Hindlimb muscle (tissue), 1 donor: Measurements from ENCODE around the gene TUBGCP2. TPM values are rescaled to one million over a fixed set of nuclear protein-coding genes. Genes with fewer than 3 reads are reported as not detected.

Source experiments
- DNase-seq: peaks from one replicate; pipeline ENCODE4 v3.0.0-alpha.2; 2013
- polyA plus RNA-seq: library from polyadenylated mRNA; unstranded; fragments of 120-200 nt; gene quantifications from one replicate; pipeline ENCODE4 v1.2.1, GENCODE V29; 2013; ENCODE audit not compliant: insufficient read length

The TUBGCP2 gene
- polyA plus RNA-seq, 1 donor, result 50.3 TPM

GRCh38 chr10:133339708-133340380, 31.2 kb upstream of the TUBGCP2 start:
- no peak for DNase-seq

GRCh38 chr10:133338080-133339071, 29.7 kb upstream of the TUBGCP2 start:
- DNase-seq, result no peak

- no peak for DNase-seq
Measured at GRCh38 chr10:133337370-133337725, 28.7 kb upstream of the TUBGCP2 start.

- no peak for DNase-seq
Measured at GRCh38 chr10:133336577-133337369, 28.1 kb upstream of the TUBGCP2 start, which contains the start of gene CALY. TSS of gene CALY (minus strand) at chr10:133336896. CDS start at chr10:133328989, 7,907 bp downstream.

GRCh38 chr10:133336118-133336576, 27.5 kb upstream of the TUBGCP2 start:
- DNase-seq, result no peak

GRCh38 chr10:133335246-133336117, 26.8 kb upstream of the TUBGCP2 start:
- DNase-seq, result peak; percentile 79

GRCh38 chr10:133334503-133335245, 26.0 kb upstream of the TUBGCP2 start:
- DNase-seq, result no peak

GRCh38 chr10:133332936-133333699, 24.4 kb upstream of the TUBGCP2 start:
- no peak for DNase-seq

GRCh38 chr10:133329491-133330202, 21.0 kb upstream of the TUBGCP2 start:
- peak; percentile 88 for DNase-seq

GRCh38 chr10:133328358-133329343, 20.0 kb upstream of the TUBGCP2 start:
- DNase-seq, result no peak

GRCh38 chr10:133327651-133328357, 19.1 kb upstream of the TUBGCP2 start:
- no peak for DNase-seq

- no peak for DNase-seq
Measured at GRCh38 chr10:133326745-133327650, 18.3 kb upstream of the TUBGCP2 start.

- DNase-seq, result no peak
Measured at GRCh38 chr10:133326223-133326551, 17.5 kb upstream of the TUBGCP2 start.

- no peak for DNase-seq
Measured at GRCh38 chr10:133325440-133326222, 17.0 kb upstream of the TUBGCP2 start.

GRCh38 chr10:133324857-133325260, 16.2 kb upstream of the TUBGCP2 start:
- DNase-seq, result no peak
